HG02852 (cell line): Measurements from ENCODE around the gene APP.
"Not testable (repeated sequence)": the region's sequence is repeated elsewhere in the genome, so short reads cannot be mapped to it uniquely, and the experiment has no call there.

Source experiments
- ATAC-seq: cut with Tn5 transposase; IDR thresholded peaks from one replicate; pipeline ENCODE4 v1.9.1; 2021; ENCODE audit warnings: mild to moderate bottlenecking, moderate library complexity; ENCODE audit not compliant: unreplicated experiment

The APP gene

DNA sequence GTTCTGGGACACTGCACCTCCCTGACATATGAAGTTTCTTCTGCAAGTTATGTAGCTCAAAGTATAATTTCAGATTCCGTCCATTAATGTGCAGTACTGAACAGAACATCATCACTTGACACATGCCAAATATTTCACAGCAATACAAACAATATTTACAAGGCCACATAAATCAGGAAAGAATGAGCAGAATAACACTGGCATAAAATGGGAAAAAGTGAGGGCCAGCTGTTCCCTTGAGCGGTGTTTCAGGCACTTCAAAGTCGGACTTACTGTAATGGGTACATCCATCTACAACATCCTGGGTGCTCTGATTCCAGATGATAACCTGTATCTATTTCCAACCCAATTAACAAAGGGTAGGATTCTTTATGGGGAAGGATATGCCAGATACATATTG, 217.4 kb downstream of the APP start:
- ATAC-seq, result no peak

DNA sequence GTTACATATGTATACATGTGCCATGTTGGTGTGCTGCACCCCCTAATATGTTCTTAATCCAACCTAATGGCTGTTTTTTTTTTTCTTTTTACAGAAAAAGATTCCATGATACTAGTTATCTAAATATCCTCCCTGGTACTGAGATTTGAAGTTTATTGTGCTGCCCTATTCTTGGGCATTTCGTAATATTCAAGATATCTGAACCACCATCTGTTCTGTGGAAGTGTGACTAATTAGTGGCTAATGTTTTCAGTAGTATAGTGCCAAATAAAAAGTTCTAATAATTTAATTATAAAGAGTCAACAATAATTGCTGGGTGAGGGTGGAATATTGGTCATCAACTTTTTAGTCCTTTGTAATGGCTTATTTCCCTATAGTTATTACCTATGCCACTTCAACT, 218.3 kb downstream of the APP start:
- no peak for ATAC-seq

DNA sequence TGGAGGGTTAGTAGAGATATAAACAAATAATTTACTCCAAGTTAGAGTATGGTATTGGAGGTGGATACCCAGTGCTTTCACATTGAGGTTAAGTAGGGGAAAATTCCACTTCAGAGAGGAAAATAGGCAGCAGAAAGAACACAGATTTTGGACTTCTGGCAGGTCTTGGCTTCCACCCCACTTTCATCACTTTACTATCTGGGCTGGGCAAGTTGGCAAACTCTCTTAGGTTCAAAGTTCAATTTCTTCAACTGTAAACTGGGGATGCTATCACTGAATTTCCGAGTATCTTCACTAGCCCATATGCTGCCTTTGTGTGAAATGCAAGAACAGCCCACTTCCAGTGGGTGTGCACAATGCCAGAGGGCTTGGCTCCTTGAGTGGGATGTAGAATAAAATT, 220.9 kb downstream of the APP start:
- no peak for ATAC-seq

DNA sequence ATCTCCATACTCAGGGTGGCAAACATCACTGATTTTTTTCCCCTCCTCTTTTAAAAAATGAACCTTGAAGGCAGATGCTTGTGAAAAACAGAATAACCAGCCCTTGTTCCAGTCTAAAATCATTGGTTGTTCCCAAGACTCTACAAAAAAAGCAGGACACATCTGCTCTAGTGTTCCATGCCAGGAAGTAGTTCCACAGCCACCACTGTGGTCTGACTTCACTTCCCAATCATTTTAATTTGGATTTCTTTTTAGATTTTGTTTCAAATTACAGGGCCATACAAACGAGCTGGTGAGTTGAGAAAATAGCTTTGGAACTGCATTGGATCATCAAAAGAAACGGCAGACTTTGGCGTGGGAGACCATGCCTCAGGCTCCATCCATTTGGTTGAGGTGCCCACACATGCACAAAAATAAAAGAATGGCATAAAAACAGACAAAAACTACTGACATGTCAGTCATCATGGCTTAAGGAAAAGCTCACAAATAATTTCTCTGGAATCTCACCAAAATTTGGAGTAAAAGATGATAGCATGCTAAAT, 225.8 kb downstream of the APP start:
- ATAC-seq, result no peak

DNA sequence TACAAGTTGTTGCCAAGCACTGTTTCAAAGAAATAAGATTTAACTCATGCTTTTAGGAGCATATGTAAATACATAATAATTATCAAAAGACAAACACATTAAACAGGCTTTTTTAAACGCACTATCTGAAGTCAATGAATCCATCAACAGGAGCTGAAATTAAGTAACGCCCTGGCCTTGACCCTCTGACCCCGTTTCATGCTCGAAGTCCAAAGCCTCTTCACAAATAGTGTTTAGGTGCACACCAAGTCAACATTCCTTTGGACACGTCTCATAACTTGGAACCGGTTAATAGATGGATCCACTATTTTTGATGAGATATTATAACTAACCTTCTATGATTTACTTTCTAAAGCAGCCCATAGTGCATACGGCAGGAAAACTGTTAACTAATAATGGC, 226.5 kb downstream of the APP start:
- ATAC-seq, result no peak

DNA sequence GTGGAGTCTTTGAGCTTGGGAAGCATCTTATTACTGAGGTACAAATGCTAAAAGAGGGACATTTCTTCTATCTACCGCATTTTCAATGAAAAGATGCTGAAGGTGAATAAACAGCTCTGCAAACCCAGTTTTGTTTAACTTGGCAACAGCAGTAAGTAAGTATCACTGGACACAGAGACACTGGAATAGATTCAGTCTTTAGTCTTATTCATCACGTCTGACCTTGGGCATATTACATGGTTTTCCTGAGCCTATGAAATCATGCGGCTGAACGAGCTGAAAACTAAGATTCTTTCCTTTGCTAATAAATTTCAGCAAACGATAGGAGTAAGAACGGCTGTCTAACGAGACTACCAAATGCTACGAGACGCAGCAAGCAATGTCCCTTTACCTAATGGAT, 228.4 kb downstream of the APP start:
- no peak for ATAC-seq

DNA sequence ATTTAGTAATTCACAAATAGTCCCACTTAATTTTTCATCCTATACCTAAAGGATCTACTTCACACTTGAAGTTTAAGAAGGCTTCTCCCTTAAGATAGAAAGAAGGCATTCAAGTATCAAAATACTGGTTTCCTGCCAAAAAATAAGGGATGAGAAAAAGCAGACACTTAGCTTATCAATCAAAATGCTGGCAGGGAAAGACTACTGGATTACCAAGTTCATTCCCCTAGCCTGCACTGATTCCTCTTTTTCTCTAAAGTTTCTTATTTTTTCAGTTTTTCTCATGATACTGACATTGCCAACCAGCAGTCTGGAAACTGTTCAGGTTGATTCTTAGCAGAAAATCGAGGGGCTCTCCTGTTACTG, 231.2 kb downstream of the APP start:
- no peak for ATAC-seq

DNA sequence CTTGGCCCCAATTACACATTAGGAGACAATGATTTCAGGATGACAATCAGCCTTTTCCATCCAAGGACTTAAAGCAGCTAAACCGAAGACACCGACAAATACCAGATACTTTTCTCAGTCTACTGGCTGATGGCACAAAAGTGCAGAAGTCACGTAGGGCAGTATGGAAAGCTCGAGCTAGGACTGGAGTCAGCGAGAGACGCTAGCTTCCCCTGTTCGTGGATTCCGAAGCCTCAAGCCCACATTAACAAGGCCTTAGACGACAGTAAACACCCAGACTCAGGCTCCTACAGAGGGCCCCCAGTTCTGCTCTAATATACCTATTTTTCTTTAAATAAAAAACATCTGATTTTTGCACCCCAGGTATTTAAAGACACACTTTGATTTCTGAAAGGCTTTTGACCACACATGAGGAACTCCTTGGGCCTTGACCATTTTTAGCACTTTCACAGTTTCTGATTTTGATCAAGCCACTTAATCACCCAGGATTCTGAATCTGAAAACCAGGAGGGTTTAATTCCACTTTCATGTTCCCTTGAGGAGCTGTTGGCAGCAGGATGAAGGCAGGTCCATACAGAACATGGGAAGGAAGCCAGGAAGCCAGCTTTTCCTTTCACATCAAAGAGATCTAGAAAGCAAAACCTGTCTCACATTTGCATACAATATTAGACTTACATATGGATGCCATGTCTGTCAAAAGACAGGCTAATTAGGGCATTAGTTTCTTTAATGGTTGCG, 231.7 kb downstream of the APP start:
- ATAC-seq, result no peak

DNA sequence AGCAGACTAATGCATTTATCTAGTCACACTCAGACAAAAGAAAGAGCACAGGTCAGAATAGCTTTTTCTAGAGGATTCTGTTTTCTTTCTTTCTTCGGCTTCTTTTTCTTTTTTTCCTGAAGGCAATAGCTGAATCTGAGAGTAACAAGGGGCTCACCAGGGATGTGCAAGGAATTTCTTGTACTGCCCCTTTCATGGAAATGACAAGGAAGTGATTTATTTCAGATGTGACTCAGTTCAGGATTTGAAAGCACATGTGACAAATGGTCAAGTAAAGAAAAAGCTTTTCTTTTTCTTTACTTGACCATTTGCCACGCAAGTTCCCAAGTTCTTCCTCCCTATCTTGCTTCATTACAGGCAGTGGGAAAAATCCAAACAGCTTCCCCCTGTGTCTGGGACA, 233.8 kb downstream of the APP start:
- ATAC-seq, result no peak

DNA sequence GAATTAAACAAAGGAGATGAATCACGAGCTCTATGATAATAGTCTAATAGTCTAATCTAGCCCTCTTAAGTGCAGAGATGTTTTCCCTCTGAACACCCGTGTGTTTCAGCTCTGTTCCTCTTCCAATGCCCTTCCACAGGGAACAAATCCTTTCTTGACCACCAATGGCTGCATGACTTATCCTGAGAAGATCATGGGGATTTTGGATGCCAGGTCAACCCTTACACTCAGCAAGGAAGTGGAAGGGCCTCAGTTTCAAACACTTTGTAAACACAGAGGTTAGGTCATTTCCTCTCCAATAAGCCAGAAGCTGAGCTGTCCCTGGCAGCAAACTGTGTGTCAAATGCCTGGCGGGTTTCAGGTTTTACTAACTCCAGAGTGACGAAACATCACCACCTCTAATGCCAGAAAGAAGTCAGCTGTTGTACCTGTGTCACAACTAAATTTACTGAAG, 235.8 kb downstream of the APP start:
- ATAC-seq, result no peak

DNA sequence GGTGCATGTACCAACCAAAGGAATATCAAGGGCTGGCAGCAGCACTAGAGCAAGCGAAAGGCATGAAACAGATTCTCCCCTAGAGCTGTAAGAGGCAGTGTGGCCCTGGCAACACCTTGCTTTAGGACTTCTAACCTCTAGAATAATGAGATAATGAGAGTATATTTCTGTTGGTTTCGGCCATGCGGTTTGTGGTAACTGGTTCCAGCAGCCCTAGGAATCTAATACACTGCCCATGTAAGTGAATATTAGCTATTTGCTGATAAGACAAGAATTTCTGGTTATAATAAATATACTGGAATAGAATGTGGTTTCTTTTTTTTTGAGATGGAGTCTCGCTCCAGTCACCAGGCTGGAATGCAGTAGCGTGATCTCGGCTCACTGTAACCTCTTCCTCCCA, 236.4 kb downstream of the APP start:
- ATAC-seq, result no peak

DNA sequence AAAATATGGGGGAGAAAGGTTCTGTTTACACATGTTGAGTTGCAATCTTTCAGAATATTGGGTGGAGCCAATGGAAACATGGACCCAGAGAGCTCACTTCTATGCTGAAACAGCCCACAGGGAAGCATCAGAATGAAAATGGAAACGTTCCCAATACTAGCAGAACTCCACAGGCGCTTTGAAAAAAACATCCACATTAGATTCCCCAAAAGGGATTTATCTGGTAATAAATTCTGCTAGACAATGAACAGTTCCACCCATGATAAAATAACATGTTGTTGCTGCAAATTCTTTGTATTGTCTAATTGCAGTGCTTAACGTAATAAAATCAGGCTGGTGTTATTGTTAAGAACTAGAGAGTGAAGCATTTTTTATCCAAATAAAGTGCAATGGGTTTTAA, 238.8 kb downstream of the APP start:
- ATAC-seq, result no peak

DNA sequence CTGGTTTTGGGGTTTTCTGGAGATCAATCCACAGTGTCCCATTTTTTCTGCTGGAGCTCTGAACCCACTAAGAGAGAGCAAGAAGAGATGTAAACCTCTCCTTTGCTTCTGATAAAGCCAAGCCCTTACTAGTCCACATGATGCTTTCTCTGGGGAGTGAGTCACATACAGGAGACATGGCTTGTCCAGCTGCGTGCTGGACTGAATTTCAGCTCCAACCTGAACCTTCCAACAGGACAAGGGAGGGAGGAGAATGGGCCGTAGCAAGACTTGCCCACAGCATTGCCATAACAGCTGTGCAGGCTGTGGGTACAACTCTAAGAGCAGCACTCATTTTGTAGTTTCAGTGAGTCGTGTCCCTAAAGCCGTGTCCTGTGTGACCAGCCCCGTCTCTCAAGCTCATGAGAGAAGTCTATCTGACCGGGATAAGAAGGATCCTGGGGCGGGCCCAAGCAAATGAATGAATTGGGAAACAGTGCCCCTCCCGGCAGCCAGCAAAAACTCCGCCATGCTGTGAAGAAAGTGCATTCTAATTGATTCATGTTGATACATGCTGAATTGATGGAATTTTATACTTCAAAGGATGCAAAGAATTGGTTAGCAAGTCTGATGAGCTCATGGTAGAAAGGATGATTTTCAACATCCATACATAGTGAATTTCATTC, 240.6 kb downstream of the APP start:
- no peak for ATAC-seq

DNA sequence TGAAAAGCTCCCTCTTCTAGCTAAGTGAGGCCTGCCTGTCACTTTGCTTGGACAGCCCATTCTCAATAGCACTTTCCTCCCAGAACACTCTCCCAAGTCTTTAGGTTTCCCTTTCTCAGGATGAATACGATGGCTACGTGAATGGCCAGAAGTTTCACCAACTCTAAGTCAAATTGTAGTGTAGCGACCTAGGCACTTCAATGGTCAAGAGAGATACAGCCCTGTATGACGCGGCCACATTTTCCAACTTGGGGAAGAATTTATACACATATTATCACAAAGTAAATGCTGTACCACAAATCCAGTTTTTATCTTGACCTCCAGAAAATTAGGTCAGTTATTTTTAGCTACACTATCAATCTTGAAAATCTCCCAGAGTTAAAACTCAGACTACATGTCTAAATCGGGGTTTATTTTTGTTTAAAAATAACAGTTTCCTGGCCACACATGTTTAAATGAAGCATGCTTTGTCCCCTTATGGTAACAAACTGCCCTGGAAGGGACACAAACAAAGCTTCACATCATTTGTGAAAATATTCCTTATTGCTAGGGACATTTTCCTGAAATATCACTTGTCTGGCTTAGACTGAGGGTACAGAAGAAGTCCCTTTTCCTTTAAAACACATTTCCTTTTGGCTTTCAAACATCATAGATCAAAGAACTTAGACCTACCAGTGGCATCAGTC, 243.2 kb downstream of the APP start:
- ATAC-seq, result no peak

DNA sequence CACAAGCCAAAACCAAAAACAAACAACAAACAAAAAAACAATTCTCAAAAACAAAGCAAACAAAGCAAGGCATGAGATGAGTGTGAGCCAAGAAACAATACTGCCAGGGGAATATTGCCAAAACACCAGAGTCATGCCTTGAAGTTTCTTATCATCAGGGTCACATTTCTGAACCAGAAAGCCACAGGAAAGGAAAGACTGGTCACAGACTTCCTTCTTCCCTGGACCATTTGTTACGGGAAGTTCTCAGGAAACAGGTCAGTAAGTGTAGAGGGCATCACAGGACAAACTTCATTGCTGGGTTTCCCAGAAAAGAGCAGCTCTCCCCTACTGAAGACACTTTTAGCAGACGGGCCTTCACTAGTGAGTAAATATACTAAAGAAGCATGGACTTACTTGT, 244.6 kb downstream of the APP start:
- no peak for ATAC-seq

DNA sequence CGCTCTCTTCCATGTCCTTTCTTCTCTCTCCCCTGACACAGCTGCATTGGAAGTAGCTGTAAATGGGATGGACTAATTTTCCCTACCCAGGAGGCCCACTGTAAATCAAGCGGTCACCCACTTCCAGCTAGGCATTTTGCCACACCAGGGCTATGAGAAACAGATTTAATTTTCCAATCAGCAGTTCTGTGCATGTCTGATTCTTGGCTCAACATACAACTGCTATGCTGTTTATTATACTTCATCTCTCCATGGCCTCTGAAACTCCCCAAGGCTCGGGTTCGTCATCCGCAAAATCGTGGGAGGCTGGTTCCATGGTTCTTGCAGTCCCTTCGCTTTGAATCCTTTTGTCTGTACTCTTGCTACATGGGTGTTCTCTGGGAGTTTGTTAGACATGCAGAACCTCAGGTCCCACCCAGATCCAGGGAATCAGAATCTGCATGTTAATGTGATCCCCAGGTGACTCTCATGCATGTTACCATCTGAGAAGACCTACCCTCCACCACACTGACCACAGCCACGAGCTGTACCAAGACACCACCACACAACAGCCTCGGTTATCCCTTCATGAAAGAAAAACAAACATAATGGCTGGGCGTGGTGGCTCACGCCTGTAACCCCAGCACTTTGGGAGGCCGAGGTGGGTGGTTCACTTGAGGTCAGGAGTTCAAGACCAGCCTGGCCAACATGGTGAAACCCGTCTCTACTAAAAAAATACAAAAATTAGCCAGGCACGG, 245.3 kb downstream of the APP start:
- no peak for ATAC-seq

DNA sequence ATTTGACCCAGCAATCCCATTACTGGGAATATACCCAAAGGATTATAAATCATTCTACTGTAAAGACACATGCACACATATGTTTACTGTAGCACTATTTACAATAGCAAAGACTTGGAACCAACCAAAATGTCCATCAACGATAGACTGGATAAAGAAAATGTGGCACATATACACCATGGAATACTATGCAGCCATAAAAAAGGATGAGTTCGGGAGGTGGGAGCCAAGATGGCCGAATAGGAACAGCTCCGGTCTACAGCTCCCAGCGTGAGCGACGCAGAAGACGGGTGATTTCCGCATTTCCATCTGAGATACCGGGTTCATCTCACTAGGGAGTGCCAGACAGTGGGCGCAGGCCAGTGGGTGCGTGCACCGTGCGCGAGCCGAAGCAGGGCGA, 252.4 kb downstream of the APP start:
- not testable (repeated sequence) for ATAC-seq

DNA sequence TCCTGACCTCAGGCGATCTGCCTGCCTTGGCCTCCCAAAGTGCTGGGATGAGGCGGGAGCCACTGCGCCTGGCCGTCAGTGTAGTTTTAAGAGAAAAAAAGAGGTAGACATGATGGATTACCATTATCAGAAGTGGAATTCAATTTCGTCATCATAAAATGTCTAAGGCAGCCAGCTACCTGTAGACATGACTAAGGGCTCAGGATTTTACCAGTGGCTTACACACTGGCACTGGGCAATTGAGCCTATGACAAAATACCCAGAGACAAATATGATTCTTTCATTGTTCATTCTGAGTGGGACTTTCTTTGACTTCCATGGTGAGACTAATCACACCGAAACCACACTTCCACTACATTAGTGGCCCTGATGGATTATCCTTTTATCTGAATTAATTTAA, 254.3 kb downstream of the APP start:
- no peak for ATAC-seq

DNA sequence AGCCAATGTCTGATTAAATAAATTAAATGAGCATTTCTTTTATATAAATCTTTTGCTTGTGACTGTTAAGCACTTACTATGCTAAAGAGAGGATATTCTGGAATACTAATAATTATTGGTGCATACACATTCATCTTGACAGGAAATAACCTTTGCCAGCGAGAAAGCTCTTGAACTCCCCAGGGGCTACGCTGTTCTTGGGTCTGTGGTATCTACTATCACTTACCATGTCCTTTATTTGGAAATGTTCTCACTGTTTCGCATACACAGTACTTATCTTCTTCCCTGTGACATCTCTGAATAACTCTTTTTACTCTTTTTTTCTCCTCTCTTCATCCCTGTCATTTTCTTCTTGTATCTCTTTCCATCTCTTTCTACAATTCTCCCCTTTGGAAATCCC, 257.1 kb downstream of the APP start:
- no peak for ATAC-seq

DNA sequence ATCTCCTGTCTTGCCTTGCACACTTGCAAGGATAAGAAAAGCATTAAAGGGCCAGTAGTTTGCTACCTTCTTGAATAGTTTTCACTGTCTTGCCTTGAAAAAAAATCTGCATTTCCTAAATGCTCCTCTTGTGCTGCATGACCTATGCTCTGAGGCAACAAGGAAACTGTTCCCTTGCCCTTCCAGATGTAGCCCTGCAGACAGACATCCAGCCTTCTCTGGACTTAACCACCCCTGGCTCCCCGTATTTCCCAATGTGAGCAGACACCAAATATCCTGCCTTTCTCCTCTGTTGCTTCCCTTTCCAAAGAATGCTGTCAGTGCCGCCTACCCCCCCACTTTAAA, 258.2 kb downstream of the APP start:
- no peak for ATAC-seq

DNA sequence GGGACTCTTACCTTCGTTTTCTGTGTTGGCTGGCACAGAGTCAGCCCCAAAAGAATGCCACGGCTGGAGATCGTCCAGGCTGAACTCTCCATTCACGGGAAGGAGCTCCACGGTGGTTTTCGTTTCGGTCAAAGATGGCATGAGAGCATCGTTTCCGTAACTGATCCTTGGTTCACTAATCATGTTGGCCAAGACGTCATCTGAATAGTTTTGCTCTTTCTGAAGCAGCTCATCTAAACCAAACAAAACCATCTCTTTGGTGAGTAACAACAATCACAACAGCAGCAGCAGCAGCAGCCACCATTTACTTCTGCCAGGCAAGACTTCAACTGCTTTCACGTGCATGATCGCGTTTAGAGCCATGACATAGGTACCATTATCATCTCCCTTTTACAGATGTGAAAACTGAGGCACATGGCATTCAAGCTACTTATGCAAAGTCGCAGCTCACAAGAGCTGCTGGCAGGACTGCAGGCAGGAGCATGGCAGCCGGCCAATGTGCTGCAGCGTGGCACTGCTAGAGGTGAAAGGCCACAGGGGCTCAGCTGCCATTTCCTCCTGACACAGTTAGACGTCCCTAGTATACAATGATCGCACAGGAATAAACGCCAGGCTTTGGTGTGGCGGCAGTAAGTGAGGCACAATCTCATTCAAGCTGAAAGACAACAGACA, 258.7 kb downstream of the APP start:
- ATAC-seq, result no peak
